GM12878 (cell line): ENCODE data around the gene MAP4K5.

Source experiments
- CREB1 ChIP-seq: IDR thresholded peaks from 2 replicates; pipeline ENCODE4 v1.6.1; 2012; ENCODE audit warnings: low read depth, mild to moderate bottlenecking, inconsistent platforms
- CTCF ChIP-seq, 3 experiments: IDR thresholded peaks in 2 of 3; conservative IDR thresholded peaks in 1 of 3; 2 replicates each; pipeline ENCODE4 v1.5.1; 2011; ENCODE audit warnings: low read depth in 3 of 3, low read length in 3 of 3, mild to moderate bottlenecking in 3 of 3, control low read depth in 2 of 3, moderate library complexity in 2 of 3, inconsistent platforms in 1 of 3, mixed read lengths in 1 of 3; ENCODE audit not compliant: control insufficient read depth in 2 of 3, insufficient read depth in 1 of 3; ENCODE audit errors: extremely low read depth in 1 of 3
- EP300 ChIP-seq, 2 experiments: fragments of 150-350 bp in 1 of 2; IDR thresholded peaks; 2 replicates each; pipeline ENCODE4 v1.6.1; 2011 to 2012; ENCODE audit warnings: low read depth in 2 of 2, low read length in 2 of 2, borderline replicate concordance in 1 of 2, improper control_type of control experiment in 1 of 2, inconsistent platforms in 1 of 2; ENCODE audit not compliant: control insufficient read depth in 1 of 2
- ESRRA ChIP-seq: IDR thresholded peaks from 2 replicates; pipeline ENCODE4 v1.6.1; 2012; ENCODE audit warnings: mild to moderate bottlenecking, low read length, improper control_type of control experiment
- KLF5 ChIP-seq: fragments of 450-650 bp; IDR thresholded peaks from 2 replicates; pipeline ENCODE4 v1.6.1; 2014; ENCODE audit warnings: mild to moderate bottlenecking; ENCODE audit not compliant: partially characterized antibody
- MEF2B ChIP-seq: fragments of 450-650 bp; IDR thresholded peaks from 2 replicates; pipeline ENCODE4 v1.6.1; 2018; ENCODE audit warnings: mild to moderate bottlenecking, moderate library complexity; ENCODE audit not compliant: partially characterized antibody, poor library complexity, severe bottlenecking
- MTA3 ChIP-seq: IDR thresholded peaks from 2 replicates; pipeline ENCODE4 v1.6.1; 2012; ENCODE audit warnings: low read length, inconsistent platforms, borderline replicate concordance
- MYC ChIP-seq: IDR thresholded peaks from 2 replicates; pipeline ENCODE4 v1.6.1; 2011; ENCODE audit warnings: mild to moderate bottlenecking, low read length, moderate library complexity, inconsistent platforms; ENCODE audit not compliant: insufficient read depth, insufficient replicate concordance, insufficient read length, severe bottlenecking
- SIN3A ChIP-seq: IDR thresholded peaks from 2 replicates; pipeline ENCODE4 v1.6.1; 2012; ENCODE audit warnings: low read depth, low read length, improper control_type of control experiment
- SPI1 ChIP-seq: IDR thresholded peaks from 2 replicates; pipeline ENCODE4 v1.6.1; 2011; ENCODE audit warnings: low read depth, mild to moderate bottlenecking, low read length, moderate library complexity, borderline replicate concordance; ENCODE audit not compliant: insufficient read depth
- TF ChIP-seq, protein P1 (sequence below): fragments of 450-650 bp; IDR thresholded peaks from 2 replicates; pipeline ENCODE4 v1.6.1; 2017; ENCODE audit warnings: borderline replicate concordance
- TF ChIP-seq, protein P2 (sequence below): IDR thresholded peaks from 2 replicates; pipeline ENCODE4 v1.6.1; 2011; ENCODE audit warnings: mild to moderate bottlenecking, low read depth, low read length, moderate library complexity; ENCODE audit not compliant: insufficient replicate concordance
- TF ChIP-seq, protein P3 (sequence below): fragments of 450-650 bp; IDR thresholded peaks from 2 replicates; pipeline ENCODE4 v1.6.1; 2017; ENCODE audit warnings: antibody characterized with exemption, mild to moderate bottlenecking, moderate library complexity

GRCh38 chr14:50488521-50488920 is 43.8 kb downstream of the MAP4K5 start:
- no peak for TF ChIP-seq CTCF (IDR thresholded peaks at IDR 0.05 in 2 of 3, conservative IDR thresholded peaks at IDR 0.05 in 1 of 3; ENCODE audit: control insufficient read depth in 2 of 3, extremely low read depth in 1 of 3, insufficient read depth in 1 of 3, low read depth in 3 of 3, low read length in 3 of 3)
- no peak for TF ChIP-seq CREB1
- TF ChIP-seq SIN3A = no peak
- TF ChIP-seq, protein P1, sequence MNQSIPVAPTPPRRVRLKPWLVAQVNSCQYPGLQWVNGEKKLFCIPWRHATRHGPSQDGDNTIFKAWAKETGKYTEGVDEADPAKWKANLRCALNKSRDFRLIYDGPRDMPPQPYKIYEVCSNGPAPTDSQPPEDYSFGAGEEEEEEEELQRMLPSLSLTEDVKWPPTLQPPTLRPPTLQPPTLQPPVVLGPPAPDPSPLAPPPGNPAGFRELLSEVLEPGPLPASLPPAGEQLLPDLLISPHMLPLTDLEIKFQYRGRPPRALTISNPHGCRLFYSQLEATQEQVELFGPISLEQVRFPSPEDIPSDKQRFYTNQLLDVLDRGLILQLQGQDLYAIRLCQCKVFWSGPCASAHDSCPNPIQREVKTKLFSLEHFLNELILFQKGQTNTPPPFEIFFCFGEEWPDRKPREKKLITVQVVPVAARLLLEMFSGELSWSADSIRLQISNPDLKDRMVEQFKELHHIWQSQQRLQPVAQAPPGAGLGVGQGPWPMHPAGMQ = no peak
- no peak for TF ChIP-seq MYC
- no peak for TF ChIP-seq SPI1
- TF ChIP-seq, protein P2, sequence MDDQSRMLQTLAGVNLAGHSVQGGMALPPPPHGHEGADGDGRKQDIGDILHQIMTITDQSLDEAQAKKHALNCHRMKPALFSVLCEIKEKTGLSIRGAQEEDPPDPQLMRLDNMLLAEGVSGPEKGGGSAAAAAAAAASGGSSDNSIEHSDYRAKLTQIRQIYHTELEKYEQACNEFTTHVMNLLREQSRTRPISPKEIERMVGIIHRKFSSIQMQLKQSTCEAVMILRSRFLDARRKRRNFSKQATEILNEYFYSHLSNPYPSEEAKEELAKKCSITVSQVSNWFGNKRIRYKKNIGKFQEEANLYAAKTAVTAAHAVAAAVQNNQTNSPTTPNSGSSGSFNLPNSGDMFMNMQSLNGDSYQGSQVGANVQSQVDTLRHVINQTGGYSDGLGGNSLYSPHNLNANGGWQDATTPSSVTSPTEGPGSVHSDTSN = no peak
- TF ChIP-seq, protein P3, sequence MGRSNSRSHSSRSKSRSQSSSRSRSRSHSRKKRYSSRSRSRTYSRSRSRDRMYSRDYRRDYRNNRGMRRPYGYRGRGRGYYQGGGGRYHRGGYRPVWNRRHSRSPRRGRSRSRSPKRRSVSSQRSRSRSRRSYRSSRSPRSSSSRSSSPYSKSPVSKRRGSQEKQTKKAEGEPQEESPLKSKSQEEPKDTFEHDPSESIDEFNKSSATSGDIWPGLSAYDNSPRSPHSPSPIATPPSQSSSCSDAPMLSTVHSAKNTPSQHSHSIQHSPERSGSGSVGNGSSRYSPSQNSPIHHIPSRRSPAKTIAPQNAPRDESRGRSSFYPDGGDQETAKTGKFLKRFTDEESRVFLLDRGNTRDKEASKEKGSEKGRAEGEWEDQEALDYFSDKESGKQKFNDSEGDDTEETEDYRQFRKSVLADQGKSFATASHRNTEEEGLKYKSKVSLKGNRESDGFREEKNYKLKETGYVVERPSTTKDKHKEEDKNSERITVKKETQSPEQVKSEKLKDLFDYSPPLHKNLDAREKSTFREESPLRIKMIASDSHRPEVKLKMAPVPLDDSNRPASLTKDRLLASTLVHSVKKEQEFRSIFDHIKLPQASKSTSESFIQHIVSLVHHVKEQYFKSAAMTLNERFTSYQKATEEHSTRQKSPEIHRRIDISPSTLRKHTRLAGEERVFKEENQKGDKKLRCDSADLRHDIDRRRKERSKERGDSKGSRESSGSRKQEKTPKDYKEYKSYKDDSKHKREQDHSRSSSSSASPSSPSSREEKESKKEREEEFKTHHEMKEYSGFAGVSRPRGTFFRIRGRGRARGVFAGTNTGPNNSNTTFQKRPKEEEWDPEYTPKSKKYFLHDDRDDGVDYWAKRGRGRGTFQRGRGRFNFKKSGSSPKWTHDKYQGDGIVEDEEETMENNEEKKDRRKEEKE = no peak
- TF ChIP-seq EP300 (IDR thresholded peaks at IDR 0.05; ENCODE audit: borderline replicate concordance in 1 of 2, control insufficient read depth in 1 of 2, low read depth in 2 of 2, low read length in 2 of 2) = no peak
- TF ChIP-seq MTA3 = no peak
- no peak for TF ChIP-seq MEF2B
- TF ChIP-seq KLF5 = no peak
- TF ChIP-seq ESRRA = no peak
